Measurements from ENCODE around the gene SYNGR4. TPM values are rescaled to one million over a fixed set of nuclear protein-coding genes. Genes with fewer than 3 reads are reported as not detected.
"Not testable (repeated sequence)": the region's sequence is repeated elsewhere in the genome, so short reads cannot be mapped to it uniquely, and the experiment has no call there.

Gene SYNGR4
- total RNA-seq, 1 donor from 2014 or later, result not detected

DNA sequence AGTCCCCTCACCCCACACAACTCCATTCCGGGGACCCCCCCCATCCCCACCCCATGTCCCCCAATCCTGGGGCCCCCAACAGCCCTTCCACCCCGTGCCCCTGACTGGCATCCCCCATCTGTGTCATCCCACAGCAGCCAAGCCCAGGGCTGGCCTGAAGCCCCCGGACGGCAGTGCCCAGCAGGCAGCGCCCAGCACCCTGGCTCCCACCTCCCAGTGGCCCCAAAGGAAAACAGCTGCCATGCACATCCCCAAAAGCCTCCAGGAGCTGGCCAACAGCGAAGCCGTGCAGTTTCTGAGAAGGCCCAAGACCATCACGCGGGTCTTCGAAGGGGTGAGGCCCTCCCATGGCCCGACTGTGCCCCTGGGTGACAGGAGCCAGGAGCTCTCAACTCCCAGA, 1.4 kb downstream of the SYNGR4 start:
- H3K36me3 Mint-ChIP-seq (ENCODE audit: unreplicated experiment), result no peaks in the 10 kb centered on the region
- H3K27me3 Mint-ChIP-seq (ENCODE audit: unreplicated experiment), result no peaks in the 10 kb centered on the region
- H3K4me3 Mint-ChIP-seq (ENCODE audit: unreplicated experiment), result no peak overlapping the region
- no peak overlapping the region for H3K27ac Mint-ChIP-seq (ENCODE audit: unreplicated experiment)
- no peaks in the 10 kb centered on the region for H3K9me3 Mint-ChIP-seq (ENCODE audit: unreplicated experiment)
- DNase-seq (ENCODE audit: extremely low spot score, unreplicated experiment), result no peak
- H3K4me1 Mint-ChIP-seq (ENCODE audit: unreplicated experiment), result peaks cover 11% of the 10 kb centered on the region
- TF ChIP-seq, protein P1, sequence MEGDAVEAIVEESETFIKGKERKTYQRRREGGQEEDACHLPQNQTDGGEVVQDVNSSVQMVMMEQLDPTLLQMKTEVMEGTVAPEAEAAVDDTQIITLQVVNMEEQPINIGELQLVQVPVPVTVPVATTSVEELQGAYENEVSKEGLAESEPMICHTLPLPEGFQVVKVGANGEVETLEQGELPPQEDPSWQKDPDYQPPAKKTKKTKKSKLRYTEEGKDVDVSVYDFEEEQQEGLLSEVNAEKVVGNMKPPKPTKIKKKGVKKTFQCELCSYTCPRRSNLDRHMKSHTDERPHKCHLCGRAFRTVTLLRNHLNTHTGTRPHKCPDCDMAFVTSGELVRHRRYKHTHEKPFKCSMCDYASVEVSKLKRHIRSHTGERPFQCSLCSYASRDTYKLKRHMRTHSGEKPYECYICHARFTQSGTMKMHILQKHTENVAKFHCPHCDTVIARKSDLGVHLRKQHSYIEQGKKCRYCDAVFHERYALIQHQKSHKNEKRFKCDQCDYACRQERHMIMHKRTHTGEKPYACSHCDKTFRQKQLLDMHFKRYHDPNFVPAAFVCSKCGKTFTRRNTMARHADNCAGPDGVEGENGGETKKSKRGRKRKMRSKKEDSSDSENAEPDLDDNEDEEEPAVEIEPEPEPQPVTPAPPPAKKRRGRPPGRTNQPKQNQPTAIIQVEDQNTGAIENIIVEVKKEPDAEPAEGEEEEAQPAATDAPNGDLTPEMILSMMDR (IDR thresholded peaks at IDR 0.05), result no peak

DNA sequence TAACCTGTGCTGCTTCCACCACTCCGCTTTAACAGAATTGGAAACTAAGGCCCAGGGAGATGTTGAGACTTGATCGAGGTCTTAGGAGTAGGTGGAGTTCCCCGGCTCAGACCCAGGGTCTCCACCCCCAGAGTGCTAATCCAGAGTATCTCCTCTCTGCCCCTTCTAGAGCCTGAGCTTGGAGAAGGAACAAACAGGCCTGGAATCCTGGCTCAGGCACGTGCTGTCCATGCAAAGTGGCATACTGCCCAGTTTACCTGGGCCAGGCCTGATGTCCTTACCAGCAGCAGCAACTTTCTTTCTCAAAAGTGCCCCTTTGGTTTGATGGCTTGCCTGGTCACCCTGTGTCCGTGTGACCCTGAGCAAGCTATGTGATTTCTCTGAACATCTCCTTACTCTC, 3.7 kb downstream of the SYNGR4 start:
- no peak overlapping the region for H3K4me3 Mint-ChIP-seq (ENCODE audit: unreplicated experiment)
- DNase-seq (ENCODE audit: extremely low spot score, unreplicated experiment), result no peak
- TF ChIP-seq, protein P1 (IDR thresholded peaks at IDR 0.05), result no peak
- no peaks in the 10 kb centered on the region for H3K36me3 Mint-ChIP-seq (ENCODE audit: unreplicated experiment)
- no peaks in the 10 kb centered on the region for H3K27me3 Mint-ChIP-seq (ENCODE audit: unreplicated experiment)
- H3K9me3 Mint-ChIP-seq (ENCODE audit: unreplicated experiment), result no peaks in the 10 kb centered on the region
- H3K4me1 Mint-ChIP-seq (ENCODE audit: unreplicated experiment), result peaks cover 11% of the 10 kb centered on the region
- no peak overlapping the region for H3K27ac Mint-ChIP-seq (ENCODE audit: unreplicated experiment)

DNA sequence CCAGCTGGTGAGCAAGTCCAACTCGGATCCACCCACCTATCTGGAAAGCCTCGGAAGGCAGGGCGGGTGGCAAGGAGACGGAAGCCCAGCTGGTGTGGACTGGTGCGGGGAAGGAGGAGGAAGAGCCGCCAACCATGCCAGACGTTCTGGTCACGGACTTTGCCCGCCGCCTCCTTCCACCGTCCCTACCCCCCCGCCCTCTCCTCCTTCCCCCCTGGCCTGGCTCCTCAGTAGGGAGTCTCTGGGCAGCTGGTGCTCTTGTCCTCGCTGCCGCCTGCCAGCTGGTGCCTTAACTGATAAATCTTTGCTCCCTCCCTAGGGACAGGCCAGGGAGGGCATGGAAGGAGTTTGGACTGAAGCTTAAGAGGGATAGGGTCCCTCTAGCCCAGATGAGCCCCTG, 4.8 kb downstream of the SYNGR4 start:
- Mint-ChIP-seq H3K36me3 (ENCODE audit: unreplicated experiment) (no peaks in the 10 kb centered on the region), H3K27ac (ENCODE audit: unreplicated experiment) (no peak overlapping the region), H3K9me3 (ENCODE audit: unreplicated experiment) (no peaks in the 10 kb centered on the region), H3K4me3 (ENCODE audit: unreplicated experiment) (no peak overlapping the region), H3K4me1 (ENCODE audit: unreplicated experiment) (peaks cover 8% of the 10 kb centered on the region), H3K27me3 (ENCODE audit: unreplicated experiment) (no peaks in the 10 kb centered on the region)
- TF ChIP-seq, protein P1 (IDR thresholded peaks at IDR 0.05), result no peak
- DNase-seq (ENCODE audit: extremely low spot score, unreplicated experiment), result no peak

DNA sequence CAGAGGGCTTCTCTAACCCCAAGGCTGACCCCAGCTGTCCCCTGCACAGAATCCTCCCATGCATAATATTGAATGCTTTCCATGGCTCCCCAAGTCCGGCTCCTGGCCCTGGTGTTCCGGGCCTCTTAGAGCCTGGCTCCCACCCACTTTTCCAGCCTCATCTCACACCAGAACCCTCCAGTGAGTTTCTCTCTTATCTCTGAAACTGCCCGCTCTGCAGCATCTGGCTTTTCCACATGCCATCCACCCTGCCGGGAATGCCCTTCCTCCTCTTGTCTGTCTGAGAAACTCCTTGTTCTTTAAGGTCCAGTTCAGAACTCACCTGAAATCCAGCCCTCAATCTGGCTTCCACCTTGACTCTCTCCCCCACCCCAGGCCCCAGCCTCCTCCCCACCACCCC, 6.8 kb downstream of the SYNGR4 start:
- no peak for DNase-seq (ENCODE audit: extremely low spot score, unreplicated experiment)
- no peaks in the 10 kb centered on the region for H3K27me3 Mint-ChIP-seq (ENCODE audit: unreplicated experiment)
- peaks cover 5% of the 10 kb centered on the region for H3K4me1 Mint-ChIP-seq (ENCODE audit: unreplicated experiment)
- TF ChIP-seq, protein P1 (IDR thresholded peaks at IDR 0.05), result no peak
- no peaks in the 10 kb centered on the region for H3K36me3 Mint-ChIP-seq (ENCODE audit: unreplicated experiment)
- H3K9me3 Mint-ChIP-seq (ENCODE audit: unreplicated experiment), result no peaks in the 10 kb centered on the region
- no peak overlapping the region for H3K27ac Mint-ChIP-seq (ENCODE audit: unreplicated experiment)
- no peak overlapping the region for H3K4me3 Mint-ChIP-seq (ENCODE audit: unreplicated experiment)

DNA sequence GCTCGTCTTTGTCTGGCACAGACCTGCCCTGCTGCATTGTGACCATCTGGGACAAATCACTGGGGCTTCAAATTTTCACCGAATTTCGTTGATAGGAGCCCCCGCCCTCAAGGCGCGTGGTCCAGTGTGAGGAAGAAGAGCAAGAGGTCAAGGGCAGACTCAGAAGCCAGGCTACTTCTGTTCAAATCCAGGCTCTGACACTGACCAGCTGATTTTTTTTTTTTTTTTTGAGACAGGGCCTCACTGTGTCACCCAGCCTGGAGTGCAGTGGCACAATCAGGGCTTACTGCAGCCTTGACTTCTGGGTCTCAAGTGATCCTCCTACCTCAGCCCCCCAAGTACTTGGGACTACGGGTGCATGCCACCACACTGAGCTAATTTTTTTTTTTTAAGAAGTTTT, 7.2 kb downstream of the SYNGR4 start:
- Mint-ChIP-seq H3K9me3 (ENCODE audit: unreplicated experiment) (no peaks in the 10 kb centered on the region), H3K36me3 (ENCODE audit: unreplicated experiment) (no peaks in the 10 kb centered on the region), H3K4me1 (ENCODE audit: unreplicated experiment) (peaks cover 5% of the 10 kb centered on the region), H3K27me3 (ENCODE audit: unreplicated experiment) (no peaks in the 10 kb centered on the region), H3K4me3 (ENCODE audit: unreplicated experiment) (no peak overlapping the region), H3K27ac (ENCODE audit: unreplicated experiment) (no peak overlapping the region)
- DNase-seq (ENCODE audit: extremely low spot score, unreplicated experiment), result no peak
- TF ChIP-seq, protein P1 (IDR thresholded peaks at IDR 0.05), result no peak

DNA sequence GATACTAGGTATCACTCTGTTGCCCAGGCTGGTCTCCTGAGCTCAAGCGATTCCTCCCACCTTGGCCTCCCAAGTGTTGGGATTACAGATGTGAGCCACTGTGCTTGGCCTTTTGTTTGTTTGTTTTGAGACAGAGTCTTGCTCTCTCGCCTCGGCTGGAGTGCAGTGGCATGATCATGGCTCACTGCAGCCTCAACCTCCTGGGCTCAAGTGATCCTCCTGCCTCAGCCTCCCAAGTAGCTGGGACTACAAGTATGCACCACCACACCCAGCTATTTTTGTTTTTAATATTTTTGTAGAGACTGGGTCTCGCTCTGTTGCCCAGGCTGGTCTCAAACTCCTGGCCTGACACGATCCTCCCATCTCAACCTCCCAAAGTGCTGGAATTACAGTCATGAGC, 7.6 kb downstream of the SYNGR4 start:
- not testable (repeated sequence) for H3K27me3 Mint-ChIP-seq (ENCODE audit: unreplicated experiment); H3K4me1 Mint-ChIP-seq (ENCODE audit: unreplicated experiment); H3K4me3 Mint-ChIP-seq (ENCODE audit: unreplicated experiment); DNase-seq (ENCODE audit: extremely low spot score, unreplicated experiment); H3K9me3 Mint-ChIP-seq (ENCODE audit: unreplicated experiment); H3K27ac Mint-ChIP-seq (ENCODE audit: unreplicated experiment); H3K36me3 Mint-ChIP-seq (ENCODE audit: unreplicated experiment)
